GM18867 (cell line): ENCODE measurements around the gene PDZD2.

Experiments used
- ATAC-seq: cut with Tn5 transposase; IDR thresholded peaks from one replicate; pipeline ENCODE4 v1.9.1; 2021; ENCODE audit warnings: mild to moderate bottlenecking, moderate library complexity; ENCODE audit not compliant: unreplicated experiment

Gene PDZD2

GRCh38 chr5:31637851-31638250 is 1.1 kb upstream of the PDZD2 start:
- no peak for ATAC-seq

GRCh38 chr5:31638345-31638744 is 586 bp upstream of the PDZD2 start:
- peak; percentile 1 for ATAC-seq

GRCh38 chr5:31639481-31640411 is 815 bp downstream of the PDZD2 start:
- no peak for ATAC-seq

GRCh38 chr5:31640573-31640972 is 1.6 kb downstream of the PDZD2 start:
- ATAC-seq: no peak

GRCh38 chr5:31641059-31641458 is 2.1 kb downstream of the PDZD2 start:
- no peak for ATAC-seq

GRCh38 chr5:31641575-31641974 is 2.6 kb downstream of the PDZD2 start:
- no peak for ATAC-seq

GRCh38 chr5:31645420-31646081 is 6.6 kb downstream of the PDZD2 start:
- no peak for ATAC-seq

- no peak for ATAC-seq
These were observed 9.4 kb downstream of the PDZD2 start for GRCh38 chr5:31648326-31648725.

GRCh38 chr5:31651241-31651640 is 12.3 kb downstream of the PDZD2 start:
- ATAC-seq: no peak

- ATAC-seq: no peak
These were observed 16.6 kb downstream of the PDZD2 start for GRCh38 chr5:31655491-31655890.

- ATAC-seq: no peak
These were observed 17.9 kb downstream of the PDZD2 start for GRCh38 chr5:31656806-31657205.

GRCh38 chr5:31657315-31657979 is 18.5 kb downstream of the PDZD2 start:
- no peak for ATAC-seq

- no peak for ATAC-seq
These were observed 22.3 kb downstream of the PDZD2 start for GRCh38 chr5:31661257-31661656.

GRCh38 chr5:31663519-31663918 is 24.6 kb downstream of the PDZD2 start:
- ATAC-seq: no peak

- ATAC-seq: peak; percentile 63
These were observed 25.6 kb downstream of the PDZD2 start for GRCh38 chr5:31664566-31664965.

- ATAC-seq: no peak
These were observed 32.4 kb downstream of the PDZD2 start for GRCh38 chr5:31671339-31671741.

- ATAC-seq: no peak
These were observed 35.5 kb downstream of the PDZD2 start for GRCh38 chr5:31674371-31674951.

- no peak for ATAC-seq
These were observed 36.5 kb downstream of the PDZD2 start for GRCh38 chr5:31675472-31675871.

- no peak for ATAC-seq
These were observed 39.2 kb downstream of the PDZD2 start for GRCh38 chr5:31678180-31678579.

GRCh38 chr5:31680528-31680927 is 41.6 kb downstream of the PDZD2 start:
- no peak for ATAC-seq

GRCh38 chr5:31682025-31682424 is 43.1 kb downstream of the PDZD2 start:
- ATAC-seq: no peak
